ENCODE measurements around the gene P4HA2. TPM values are rescaled to one million over a fixed set of nuclear protein-coding genes. Genes with fewer than 3 reads are reported as not detected.

Gene P4HA2
- total RNA-seq, 2 donors from 2014 or later: 15.1 to 19.6 TPM

DNA sequence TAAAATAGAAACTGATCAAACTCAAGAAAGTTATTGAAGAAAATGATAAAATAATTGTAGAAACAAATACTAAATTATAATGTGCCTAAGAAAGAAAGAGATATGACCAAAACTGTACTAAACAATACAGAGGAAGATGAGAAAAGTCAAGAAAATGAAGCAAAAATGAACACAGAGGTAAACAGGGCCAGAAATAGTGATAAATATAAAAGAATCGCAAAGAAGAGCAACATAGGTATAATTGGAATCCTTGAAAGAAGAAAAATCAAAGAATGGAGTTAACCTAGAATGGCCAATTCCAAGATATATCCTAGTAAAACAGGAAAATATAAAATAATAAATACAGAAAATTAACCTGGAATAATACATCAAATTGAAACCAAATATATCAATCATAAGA lies 84.5 kb downstream of the P4HA2 start:
- H3K9ac ChIP-seq (ENCODE audit: extremely low read depth, low read length, poor library complexity, severe bottlenecking): no peak overlapping the region
- H3K27ac ChIP-seq (ENCODE audit: low read depth, low read length): no peak overlapping the region
- H3K4me3 ChIP-seq (ENCODE audit: low read length): no peak overlapping the region
- DNase-seq: no peak
- Mint-ChIP-seq H3K27me3 (ENCODE audit: insufficient read depth) (peaks cover 5% of the 10 kb centered on the region), H3K9me3 (peaks cover 40% of the 10 kb centered on the region), H3K36me3 (ENCODE audit: low read depth) (no peaks in the 10 kb centered on the region), H3K4me1 (no peaks in the 10 kb centered on the region), H3K27ac (no peak overlapping the region), H3K4me3 (no peak overlapping the region)
- H3K9me3 ChIP-seq (ENCODE audit: control insufficient read depth, low read length): peaks cover 13% of the 10 kb centered on the region
- no peak for TF ChIP-seq CTCF (conservative IDR thresholded peaks at IDR 0.05)
- H3K27me3 ChIP-seq (ENCODE audit: control insufficient read depth, insufficient read depth, low read length, poor library complexity, severe bottlenecking): peaks cover 10% of the 10 kb centered on the region
- WGBS, 2 experiments (ENCODE audit: insufficient coverage in 1 of 2, insufficient read length in 1 of 2): 83 to 95% methylated on average over 1 of the region's 1 CpG
- no peaks in the 10 kb centered on the region for H3K36me3 ChIP-seq (ENCODE audit: control insufficient read depth, insufficient read depth, low read length)
- H3K4me1 ChIP-seq (ENCODE audit: control insufficient read depth, insufficient read depth, low read length): no peaks in the 10 kb centered on the region

DNA sequence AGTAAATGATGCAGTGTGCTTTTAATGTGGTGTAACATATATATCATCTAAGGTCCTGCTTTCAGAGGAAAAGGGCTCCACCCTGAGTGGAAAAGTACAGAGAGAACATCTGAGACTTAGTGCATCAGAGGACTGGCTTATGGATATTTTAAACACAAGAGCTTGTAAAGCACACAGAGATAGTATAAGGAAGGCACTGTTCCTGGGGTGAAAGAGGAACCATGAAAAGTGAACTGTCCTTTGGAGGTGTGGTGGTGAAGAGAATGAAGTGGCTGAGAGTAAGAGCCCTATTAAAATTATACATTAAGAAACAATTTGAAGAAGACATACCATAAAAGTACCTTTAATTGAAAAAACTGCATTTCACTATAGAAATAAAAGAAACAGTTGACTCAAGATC lies 85.2 kb downstream of the P4HA2 start:
- H3K36me3 ChIP-seq (ENCODE audit: control insufficient read depth, insufficient read depth, low read length): no peaks in the 10 kb centered on the region
- no peak overlapping the region for H3K27ac Mint-ChIP-seq
- H3K9me3 ChIP-seq (ENCODE audit: control insufficient read depth, low read length): peaks cover 13% of the 10 kb centered on the region
- H3K4me3 ChIP-seq (ENCODE audit: low read length): no peak overlapping the region
- no peak overlapping the region for H3K27ac ChIP-seq (ENCODE audit: low read depth, low read length)
- H3K36me3 Mint-ChIP-seq (ENCODE audit: low read depth): no peaks in the 10 kb centered on the region
- no peak for DNase-seq
- no peak overlapping the region for H3K9ac ChIP-seq (ENCODE audit: extremely low read depth, low read length, poor library complexity, severe bottlenecking)
- peaks cover 11% of the 10 kb centered on the region for H3K27me3 ChIP-seq (ENCODE audit: control insufficient read depth, insufficient read depth, low read length, poor library complexity, severe bottlenecking)
- TF ChIP-seq CTCF (conservative IDR thresholded peaks at IDR 0.05): no peak
- H3K27me3 Mint-ChIP-seq (ENCODE audit: insufficient read depth): peaks cover 2% of the 10 kb centered on the region
- H3K4me1 Mint-ChIP-seq: no peaks in the 10 kb centered on the region
- no peaks in the 10 kb centered on the region for H3K4me1 ChIP-seq (ENCODE audit: control insufficient read depth, insufficient read depth, low read length)
- H3K9me3 Mint-ChIP-seq: peaks cover 40% of the 10 kb centered on the region
- H3K4me3 Mint-ChIP-seq: no peak overlapping the region

Small RNA genes within 50 kb of the gene (microRNA-seq; reads per million reads assigned to microRNA genes)
- not detected for gene MIR6830 (ENCODE audit: borderline microRNAs expressed)

Other genes starting within 250 kb of the P4HA2 start
- under 1 TPM; 0.04 to 0.73 TPM for gene ACSL6, start 216.2 kb downstream of the P4HA2 start, total RNA-seq
- gene IL3, start 167.2 kb downstream of the P4HA2 start, total RNA-seq: not detected
- not detected for gene CSF2, start 154.1 kb downstream of the P4HA2 start, total RNA-seq
- gene PDLIM4, start 29.8 kb upstream of the P4HA2 start, total RNA-seq: 10 to 100 TPM in 1 of 2 donors, 1 to 10 TPM in 1; 9.0 to 11.2 TPM
- under 1 TPM in 1 of 2 donors, not detected in 1; 0.68 TPM for gene SLC22A4, start 66.5 kb upstream of the P4HA2 start, total RNA-seq
- 1 to 10 TPM; 4.9 to 8.2 TPM for gene SLC22A5, start 141.9 kb upstream of the P4HA2 start, total RNA-seq

Data from endodermal cell (in vitro differentiated cells).